Measurements from ENCODE around the gene UCKL1. TPM values are rescaled to one million over a fixed set of nuclear protein-coding genes. Genes with fewer than 3 reads are reported as not detected.
"Not testable (repeated sequence)": the region's sequence is repeated elsewhere in the genome, so short reads cannot be mapped to it uniquely, and the experiment has no call there.

The UCKL1 gene
- total and polyA plus RNA-seq, 9 donors = 24.8 to 56.5 (median 43.5) TPM

- 93% methylated on average over 18 of the region's 23 CpGs for WGBS (ENCODE audit: insufficient coverage)
- Histone ChIP-seq H3K4me1 (ENCODE audit: control insufficient read depth, insufficient read depth, low read length) (peaks cover 2% of the 10 kb centered on the region), H3K27me3 (ENCODE audit: control insufficient read depth, insufficient read depth, low read length) (no peaks in the 10 kb centered on the region), H3K4me3 (ENCODE audit: low read length) (no peak overlapping the region), H3K36me3 (ENCODE audit: control insufficient read depth, insufficient read depth, low read length) (peaks cover 20% of the 10 kb centered on the region), H3K9me3 (replicated peaks; ENCODE audit: control insufficient read depth, low read depth, low read length) (peaks cover 4% of the 10 kb centered on the region), H3K27ac (ENCODE audit: low read length) (no peak overlapping the region)
- DNase-seq = no peak
These were observed 36.0 kb downstream of the UCKL1 start for GRCh38 chr20:63920226-63920625.

- peaks cover 2% of the 10 kb centered on the region for H3K4me1 ChIP-seq (ENCODE audit: control insufficient read depth, insufficient read depth, low read length)
- 85% methylated on average over 10 of the region's 19 CpGs for WGBS (ENCODE audit: insufficient coverage)
- H3K27ac ChIP-seq (ENCODE audit: low read length) = no peak overlapping the region
- no peak overlapping the region for H3K4me3 ChIP-seq (ENCODE audit: low read length)
- H3K36me3 ChIP-seq (ENCODE audit: control insufficient read depth, insufficient read depth, low read length) = peaks cover 20% of the 10 kb centered on the region
- no peak for DNase-seq
- peaks cover 4% of the 10 kb centered on the region for H3K9me3 ChIP-seq (replicated peaks; ENCODE audit: control insufficient read depth, low read depth, low read length)
- no peaks in the 10 kb centered on the region for H3K27me3 ChIP-seq (ENCODE audit: control insufficient read depth, insufficient read depth, low read length)
These were observed 37.1 kb downstream of the UCKL1 start for GRCh38 chr20:63919130-63919529.

GRCh38 chr20:63917811-63918210 is 38.4 kb downstream of the UCKL1 start:
- Histone ChIP-seq H3K27me3 (ENCODE audit: control insufficient read depth, insufficient read depth, low read length) (no peaks in the 10 kb centered on the region), H3K36me3 (ENCODE audit: control insufficient read depth, insufficient read depth, low read length) (peaks cover 20% of the 10 kb centered on the region), H3K4me1 (ENCODE audit: control insufficient read depth, insufficient read depth, low read length) (peaks cover 2% of the 10 kb centered on the region), H3K4me3 (ENCODE audit: low read length) (no peak overlapping the region), H3K9me3 (replicated peaks; ENCODE audit: control insufficient read depth, low read depth, low read length) (peaks cover 4% of the 10 kb centered on the region), H3K27ac (ENCODE audit: low read length) (no peak overlapping the region)
- no peak for DNase-seq
- 92% methylated on average over 11 of the region's 11 CpGs for WGBS (ENCODE audit: insufficient coverage)

- DNase-seq; H3K27ac ChIP-seq (ENCODE audit: low read length); H3K9me3 ChIP-seq (replicated peaks; ENCODE audit: control insufficient read depth, low read depth, low read length); H3K4me3 ChIP-seq (ENCODE audit: low read length); H3K4me1 ChIP-seq (ENCODE audit: control insufficient read depth, insufficient read depth, low read length); H3K27me3 ChIP-seq (ENCODE audit: control insufficient read depth, insufficient read depth, low read length): not testable (repeated sequence)
- 95% methylated on average over 6 of the region's 8 CpGs for WGBS (ENCODE audit: insufficient coverage)
- peaks cover 14% of the 10 kb centered on the region for H3K36me3 ChIP-seq (ENCODE audit: control insufficient read depth, insufficient read depth, low read length)
These were observed 39.8 kb downstream of the UCKL1 start for GRCh38 chr20:63916371-63916939.

GRCh38 chr20:63915471-63915870 is 40.7 kb downstream of the UCKL1 start:
- H3K4me1 ChIP-seq (ENCODE audit: control insufficient read depth, insufficient read depth, low read length) = peaks cover 11% of the 10 kb centered on the region
- peaks cover 11% of the 10 kb centered on the region for H3K36me3 ChIP-seq (ENCODE audit: control insufficient read depth, insufficient read depth, low read length)
- 100% methylated on average over 4 of the region's 6 CpGs for WGBS (ENCODE audit: insufficient coverage)
- no peak overlapping the region for H3K27ac ChIP-seq (ENCODE audit: low read length)
- no peaks in the 10 kb centered on the region for H3K27me3 ChIP-seq (ENCODE audit: control insufficient read depth, insufficient read depth, low read length)
- peaks cover 4% of the 10 kb centered on the region for H3K9me3 ChIP-seq (replicated peaks; ENCODE audit: control insufficient read depth, low read depth, low read length)
- DNase-seq = no peak
- no peak overlapping the region for H3K4me3 ChIP-seq (ENCODE audit: low read length)

- Histone ChIP-seq H3K4me3 (ENCODE audit: low read length) (no peak overlapping the region), H3K27ac (ENCODE audit: low read length) (no peak overlapping the region), H3K4me1 (ENCODE audit: control insufficient read depth, insufficient read depth, low read length) (peaks cover 11% of the 10 kb centered on the region), H3K27me3 (ENCODE audit: control insufficient read depth, insufficient read depth, low read length) (no peaks in the 10 kb centered on the region), H3K9me3 (replicated peaks; ENCODE audit: control insufficient read depth, low read depth, low read length) (peaks cover 4% of the 10 kb centered on the region), H3K36me3 (ENCODE audit: control insufficient read depth, insufficient read depth, low read length) (peaks cover under 1% of the 10 kb centered on the region)
- no peak for DNase-seq
- 100% methylated on average over 9 of the region's 12 CpGs for WGBS (ENCODE audit: insufficient coverage)
These were observed 42.4 kb downstream of the UCKL1 start for GRCh38 chr20:63913768-63914167.

- no peaks in the 10 kb centered on the region for H3K27me3 ChIP-seq (ENCODE audit: control insufficient read depth, insufficient read depth, low read length)
- peaks cover 8% of the 10 kb centered on the region for H3K4me1 ChIP-seq (ENCODE audit: control insufficient read depth, insufficient read depth, low read length)
- 44% methylated on average over 9 of the region's 12 CpGs for WGBS (ENCODE audit: insufficient coverage)
- peak; percentile 38 for DNase-seq
- no peaks in the 10 kb centered on the region for H3K36me3 ChIP-seq (ENCODE audit: control insufficient read depth, insufficient read depth, low read length)
- peak overlapping the region; percentile 29 for H3K27ac ChIP-seq (ENCODE audit: low read length)
- peaks cover under 1% of the 10 kb centered on the region for H3K9me3 ChIP-seq (replicated peaks; ENCODE audit: control insufficient read depth, low read depth, low read length)
- H3K4me3 ChIP-seq (ENCODE audit: low read length) = no peak overlapping the region
These were observed 45.0 kb downstream of the UCKL1 start for GRCh38 chr20:63911176-63911575.

- Histone ChIP-seq H3K27ac (ENCODE audit: low read length) (no peak overlapping the region), H3K4me1 (ENCODE audit: control insufficient read depth, insufficient read depth, low read length) (peaks cover 15% of the 10 kb centered on the region), H3K27me3 (ENCODE audit: control insufficient read depth, insufficient read depth, low read length) (no peaks in the 10 kb centered on the region), H3K36me3 (ENCODE audit: control insufficient read depth, insufficient read depth, low read length) (peaks cover under 1% of the 10 kb centered on the region), H3K9me3 (replicated peaks; ENCODE audit: control insufficient read depth, low read depth, low read length) (no peaks in the 10 kb centered on the region), H3K4me3 (ENCODE audit: low read length) (no peak overlapping the region)
- DNase-seq = no peak
- WGBS (ENCODE audit: insufficient coverage) = 80% methylated on average over 16 of the region's 16 CpGs
These were observed 48.1 kb downstream of the UCKL1 start for GRCh38 chr20:63908008-63908682.

GRCh38 chr20:63903796-63904561 is 52.2 kb downstream of the UCKL1 start:
- H3K4me3 ChIP-seq (ENCODE audit: low read length) = no peak overlapping the region
- H3K27ac ChIP-seq (ENCODE audit: low read length) = no peak overlapping the region
- H3K9me3 ChIP-seq (replicated peaks; ENCODE audit: control insufficient read depth, low read depth, low read length) = no peaks in the 10 kb centered on the region
- WGBS (ENCODE audit: insufficient coverage) = 64% methylated on average over 8 of the region's 11 CpGs
- no peaks in the 10 kb centered on the region for H3K27me3 ChIP-seq (ENCODE audit: control insufficient read depth, insufficient read depth, low read length)
- H3K36me3 ChIP-seq (ENCODE audit: control insufficient read depth, insufficient read depth, low read length) = peaks cover 5% of the 10 kb centered on the region
- DNase-seq = no peak
- peaks cover 7% of the 10 kb centered on the region for H3K4me1 ChIP-seq (ENCODE audit: control insufficient read depth, insufficient read depth, low read length)

GRCh38 chr20:63900413-63900812 is 55.8 kb downstream of the UCKL1 start:
- 90% methylated on average over 2 of the region's 3 CpGs for WGBS (ENCODE audit: insufficient coverage)
- no peak for DNase-seq
- no peak overlapping the region for H3K27ac ChIP-seq (ENCODE audit: low read length)
- peaks cover 9% of the 10 kb centered on the region for H3K36me3 ChIP-seq (ENCODE audit: control insufficient read depth, insufficient read depth, low read length)
- H3K9me3 ChIP-seq (replicated peaks; ENCODE audit: control insufficient read depth, low read depth, low read length) = no peaks in the 10 kb centered on the region
- no peaks in the 10 kb centered on the region for H3K27me3 ChIP-seq (ENCODE audit: control insufficient read depth, insufficient read depth, low read length)
- peaks cover 21% of the 10 kb centered on the region for H3K4me1 ChIP-seq (ENCODE audit: control insufficient read depth, insufficient read depth, low read length)
- H3K4me3 ChIP-seq (ENCODE audit: low read length) = no peak overlapping the region

All from muscle of leg (tissue), 11 donors.